K562 (cell line): ENCODE results near the gene LAMTOR1. TPM values are rescaled to one million over a fixed set of nuclear protein-coding genes. Genes with fewer than 3 reads are reported as not detected.

Experiments used
- ESRRA ChIP-seq: fragments of 450-650 bp; IDR thresholded peaks from 2 replicates; pipeline ENCODE4 v1.6.1; 2014; ENCODE audit warnings: low read depth, mild to moderate bottlenecking, moderate library complexity, borderline replicate concordance
- GTF2E2 ChIP-seq: fragments of 200-800 bp; sonication (Bioruptor generic); IDR thresholded peaks from 2 replicates; pipeline ENCODE4 v1.6.1; 2016; ENCODE audit warnings: missing genetic modification characterization, missing compliant biosample characterization
- HNRNPLL ChIP-seq: fragments of 200-400 bp; formaldehyde crosslinking; IDR thresholded peaks from 2 replicates; pipeline ENCODE4 v1.6.1; 2017; ENCODE audit warnings: low read length, low read depth, mild to moderate bottlenecking; ENCODE audit not compliant: poor library complexity, severe bottlenecking
- LCOR ChIP-seq: sonication (generic); formaldehyde crosslinking; IDR thresholded peaks from 2 replicates; pipeline ENCODE4 v1.8.0; 2022; ENCODE audit warnings: mild to moderate bottlenecking, missing genetic modification reagents
- NFE2L1 ChIP-seq: fragments of 450-650 bp; IDR thresholded peaks from 2 replicates; pipeline ENCODE4 v1.6.1; 2016; ENCODE audit warnings: missing genetic modification characterization, low read depth, mild to moderate bottlenecking, missing compliant biosample characterization, moderate library complexity, borderline replicate concordance
- NR2C1 ChIP-seq, 2 experiments: fragments of 450-650 bp; IDR thresholded peaks; 2 replicates each; pipeline ENCODE4 v1.6.1; 2017; ENCODE audit warnings: mild to moderate bottlenecking in 2 of 2, antibody characterized with exemption in 1 of 2, inconsistent platforms in 1 of 2, missing compliant biosample characterization in 1 of 2, missing genetic modification characterization in 1 of 2
- PCBP1 ChIP-seq: fragments of 200-400 bp; formaldehyde crosslinking; IDR thresholded peaks from 2 replicates; pipeline ENCODE4 v1.6.1; 2018; ENCODE audit warnings: mild to moderate bottlenecking, low read depth, low read length; ENCODE audit not compliant: poor library complexity, severe bottlenecking
- POLR3A ChIP-seq: IDR thresholded peaks from 2 replicates; pipeline ENCODE4 v1.6.1; 2011; ENCODE audit warnings: borderline replicate concordance, mild to moderate bottlenecking, moderate library complexity; ENCODE audit not compliant: insufficient read length, insufficient read depth; ENCODE audit errors: extremely low read depth
- RCOR1 ChIP-seq, 2 experiments: IDR thresholded peaks; 2 replicates each; pipeline ENCODE4 v1.6.1; 2012; ENCODE audit warnings: low read depth in 2 of 2, low read length in 2 of 2, borderline replicate concordance in 1 of 2, improper control_type of control experiment in 1 of 2
- ZNF263 ChIP-seq: sonication (generic); formaldehyde crosslinking; IDR thresholded peaks from 2 replicates; pipeline ENCODE4 v1.8.0; 2022; ENCODE audit warnings: mild to moderate bottlenecking, missing genetic modification reagents, borderline replicate concordance
- ZNF764 ChIP-seq: fragments of 250-450 bp; sonication (Bioruptor Pico); IDR thresholded peaks from 2 replicates; pipeline ENCODE4 v1.4.0; 2020; ENCODE audit warnings: low read depth, mild to moderate bottlenecking, moderate library complexity
- polyA plus RNA-seq, 8 experiments: library from polyadenylated mRNA; depleted of rRNA in 4 of 8; stranded (reverse) in 5 of 8; unstranded in 3 of 8; fragments of >200 nt; fragmentation: Nextera tagmentation in 2 of 8; fragmentation: Illumina TruSeq in 1 of 8; extraction: Ambion mirVana in 2 of 8; extraction: Trizol in 1 of 8; gene quantifications; 2 replicates each; pipeline versions ENCODE4 v1.2.1 to v1.2.3, GENCODE V29; 2011 to 2014; ENCODE audit warnings: inconsistent platforms in 1 of 8, missing spikeins in 1 of 8
- total RNA-seq, 7 experiments: library from RNA; depleted of rRNA in 6 of 7; stranded (reverse); fragments of >200 nt in 6 of 7; fragmentation: Illumina TruSeq in 2 of 7; extraction: Trizol in 2 of 7; gene quantifications; 2 replicates each; pipeline versions ENCODE4 v1.2.1 to v1.2.3, GENCODE V29; 2011 to 2021; ENCODE audit warnings: low replicate concordance in 1 of 7
- TF ChIP-seq, protein P1 (sequence below): sonication (generic); formaldehyde crosslinking; IDR thresholded peaks from 2 replicates; pipeline ENCODE4 v1.8.1; 2023; ENCODE audit warnings: mild to moderate bottlenecking, missing genetic modification reagents, moderate library complexity
- TF ChIP-seq, protein P2 (sequence below): fragments of 250-450 bp; sonication (Bioruptor Pico); IDR thresholded peaks from 2 replicates; pipeline ENCODE4 v1.4.0; 2020; ENCODE audit warnings: borderline replicate concordance
- TF ChIP-seq, protein P3 (sequence below): sonication (generic); formaldehyde crosslinking; IDR thresholded peaks from 2 replicates; pipeline ENCODE4 v1.8.0; 2022; ENCODE audit warnings: mild to moderate bottlenecking, low read depth, missing genetic modification reagents

Gene LAMTOR1
- total and polyA plus RNA-seq, 9 of the 15 experiments (the other 6 are each of a cell fraction or from before 2014, with no cell fraction given), result 62.6 to 104 (median 85.3) TPM

DNA sequence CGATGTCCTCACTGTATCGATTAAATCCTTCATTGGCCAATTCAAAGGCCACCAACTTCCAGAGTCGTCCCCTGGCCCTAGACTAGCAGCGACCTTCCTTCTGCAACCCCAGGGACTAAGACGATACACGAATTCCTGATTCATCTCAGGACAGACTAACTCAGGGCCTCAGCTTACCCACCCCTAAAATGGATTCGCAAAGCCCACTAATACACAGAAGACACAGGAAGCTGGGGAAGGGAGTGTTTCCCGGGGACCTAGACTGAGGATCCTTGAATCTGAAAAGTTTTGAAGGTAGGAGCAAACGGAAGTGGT lies 509 bp downstream of the LAMTOR1 start (continued):
- TF ChIP-seq NR2C1 (IDR thresholded peaks at IDR 0.05), result no peak
- TF ChIP-seq NR2C1 (tag; IDR thresholded peaks at IDR 0.05), result no peak
- TF ChIP-seq PCBP1, result no peak
- TF ChIP-seq, protein P1, sequence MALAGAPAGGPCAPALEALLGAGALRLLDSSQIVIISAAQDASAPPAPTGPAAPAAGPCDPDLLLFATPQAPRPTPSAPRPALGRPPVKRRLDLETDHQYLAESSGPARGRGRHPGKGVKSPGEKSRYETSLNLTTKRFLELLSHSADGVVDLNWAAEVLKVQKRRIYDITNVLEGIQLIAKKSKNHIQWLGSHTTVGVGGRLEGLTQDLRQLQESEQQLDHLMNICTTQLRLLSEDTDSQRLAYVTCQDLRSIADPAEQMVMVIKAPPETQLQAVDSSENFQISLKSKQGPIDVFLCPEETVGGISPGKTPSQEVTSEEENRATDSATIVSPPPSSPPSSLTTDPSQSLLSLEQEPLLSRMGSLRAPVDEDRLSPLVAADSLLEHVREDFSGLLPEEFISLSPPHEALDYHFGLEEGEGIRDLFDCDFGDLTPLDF (CRISPR knock-in tag), result no peak
- 0 out of 4 replicates have a peak, but pooled peaks of 1 of the 2 experiments have one; percentile 3 for TF ChIP-seq RCOR1 (IDR thresholded peaks at IDR 0.05; ENCODE audit: borderline replicate concordance in 1 of 2, low read depth in 2 of 2, low read length in 2 of 2)
- peak; percentile 37; the same call in 1 of the 2 replicates for TF ChIP-seq ZNF263 (CRISPR knock-in tag)
- no peak for TF ChIP-seq ESRRA
- no peak for TF ChIP-seq NFE2L1
- TF ChIP-seq, protein P2, sequence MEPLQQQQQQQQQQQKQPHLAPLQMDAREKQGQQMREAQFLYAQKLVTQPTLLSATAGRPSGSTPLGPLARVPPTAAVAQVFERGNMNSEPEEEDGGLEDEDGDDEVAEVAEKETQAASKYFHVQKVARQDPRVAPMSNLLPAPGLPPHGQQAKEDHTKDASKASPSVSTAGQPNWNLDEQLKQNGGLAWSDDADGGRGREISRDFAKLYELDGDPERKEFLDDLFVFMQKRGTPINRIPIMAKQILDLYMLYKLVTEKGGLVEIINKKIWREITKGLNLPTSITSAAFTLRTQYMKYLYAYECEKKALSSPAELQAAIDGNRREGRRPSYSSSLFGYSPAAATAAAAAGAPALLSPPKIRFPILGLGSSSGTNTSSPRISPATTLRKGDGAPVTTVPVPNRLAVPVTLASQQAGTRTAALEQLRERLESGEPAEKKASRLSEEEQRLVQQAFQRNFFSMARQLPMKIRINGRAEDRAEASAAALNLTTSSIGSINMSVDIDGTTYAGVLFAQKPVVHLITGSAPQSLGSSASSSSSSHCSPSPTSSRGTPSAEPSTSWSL (CRISPR knock-in tag), result no peak
- no peak for TF ChIP-seq POLR3A
- TF ChIP-seq, protein P3, sequence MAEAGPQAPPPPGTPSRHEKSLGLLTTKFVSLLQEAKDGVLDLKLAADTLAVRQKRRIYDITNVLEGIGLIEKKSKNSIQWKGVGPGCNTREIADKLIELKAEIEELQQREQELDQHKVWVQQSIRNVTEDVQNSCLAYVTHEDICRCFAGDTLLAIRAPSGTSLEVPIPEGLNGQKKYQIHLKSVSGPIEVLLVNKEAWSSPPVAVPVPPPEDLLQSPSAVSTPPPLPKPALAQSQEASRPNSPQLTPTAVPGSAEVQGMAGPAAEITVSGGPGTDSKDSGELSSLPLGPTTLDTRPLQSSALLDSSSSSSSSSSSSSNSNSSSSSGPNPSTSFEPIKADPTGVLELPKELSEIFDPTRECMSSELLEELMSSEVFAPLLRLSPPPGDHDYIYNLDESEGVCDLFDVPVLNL (CRISPR knock-in tag), result no peak
- no peak for TF ChIP-seq ZNF764 (CRISPR knock-in tag)
- TF ChIP-seq LCOR (CRISPR knock-in tag), result no peak
- no peak for TF ChIP-seq HNRNPLL
- no peak for TF ChIP-seq GTF2E2 (tag)
- TF ChIP-seq, all 486 proteins: peak for 12
